H1 (cell line): Measurements from ENCODE around the gene GSG1L. TPM values are rescaled to one million over a fixed set of nuclear protein-coding genes. Genes with fewer than 3 reads are reported as not detected.

ENCODE experiments used
- CTCF ChIA-PET: fragments of 300-600 bp; sonication (Branson Sonifier 250); formaldehyde crosslinking; loops from one replicate; lab custom pipeline; 2021; ENCODE audit not compliant: partially characterized antibody; lab: Charles Lee
- POLR2A ChIA-PET: fragments of 300-600 bp; sonication (Branson Sonifier 250); formaldehyde crosslinking; loops from one replicate; lab custom pipeline; 2021; ENCODE audit warnings: inconsistent platforms; ENCODE audit not compliant: partially characterized antibody; lab: Charles Lee
- DNase-seq, 2 experiments: peaks; one replicate each; pipeline versions ENCODE4 v3.0.0 to v3.0.0-alpha.2; 2010 to 2022; ENCODE audit warnings: low spot score in 2 of 2, low read depth in 1 of 2, mixed read lengths in 1 of 2
- FAIRE-seq: peaks from 2 replicates; lab custom pipeline; 2011; peaks lifted over from hg19 to GRCh38; lab: Jason Lieb, UNC
- H2AFZ ChIP-seq: 2 replicates; pipeline ENCODE4 v1.8.1; 2012; ENCODE audit warnings: low read length, inconsistent platforms
- H2AK5ac ChIP-seq: 2 replicates; pipeline ENCODE4 v1.6.1; 2013; ENCODE audit warnings: low read depth, low read length
- H2BK120ac ChIP-seq: replicated peaks from 2 replicates; pipeline ENCODE3; 2013; ENCODE audit warnings: low read depth, low read length, inconsistent platforms
- H2BK12ac ChIP-seq: 2 replicates; pipeline ENCODE4 v1.6.1; 2013; ENCODE audit warnings: low read depth, low read length
- H2BK15ac ChIP-seq: 2 replicates; pipeline ENCODE4 v1.6.1; 2013; ENCODE audit warnings: low read length
- H2BK20ac ChIP-seq: 2 replicates; pipeline ENCODE4 v1.6.1; 2013; ENCODE audit warnings: low read length
- H2BK5ac ChIP-seq: 2 replicates; pipeline ENCODE4 v1.6.1; 2013; ENCODE audit warnings: low read depth, low read length
- H3K14ac ChIP-seq: 2 replicates; pipeline ENCODE4 v1.6.1; 2013; ENCODE audit warnings: inconsistent platforms; ENCODE audit not compliant: insufficient read length
- H3K18ac ChIP-seq: 2 replicates; pipeline ENCODE4 v1.6.1; 2013; ENCODE audit warnings: low read length; ENCODE audit errors: extremely low read depth
- H3K23ac ChIP-seq: 2 replicates; pipeline ENCODE4 v1.6.1; 2013; ENCODE audit warnings: inconsistent platforms; ENCODE audit not compliant: insufficient read length
- H3K23me2 ChIP-seq: 2 replicates; pipeline ENCODE4 v1.6.1; 2013; ENCODE audit warnings: low read depth, low read length
- H3K27ac ChIP-seq: 2 replicates; pipeline ENCODE4 v1.6.1; 2011; ENCODE audit warnings: low read depth, low read length, inconsistent platforms
- H3K27me3 ChIP-seq, 4 experiments: replicated peaks in 1 of 4; 1 replicate in 1 of 4; 2 replicates in 3 of 4; pipeline versions ENCODE4 v1.6.1 to v1.8.1; 2011 to 2013; ENCODE audit warnings: low read length in 3 of 4, mild to moderate bottlenecking in 3 of 4, inconsistent platforms in 2 of 4, mixed read lengths in 2 of 4, moderate library complexity in 1 of 4; ENCODE audit not compliant: control insufficient read depth in 3 of 4, insufficient read depth in 3 of 4; ENCODE audit errors: extremely low read depth in 1 of 4
- H3K36me3 ChIP-seq, 4 experiments: 2 replicates each; pipeline versions ENCODE4 v1.6.1 to v1.8.1; 2011 to 2013; ENCODE audit warnings: mild to moderate bottlenecking in 4 of 4, low read length in 3 of 4, moderate library complexity in 2 of 4, control low read depth in 1 of 4, inconsistent platforms in 1 of 4; ENCODE audit not compliant: insufficient read depth in 4 of 4, control insufficient read depth in 2 of 4
- H3K4ac ChIP-seq: replicated peaks from 2 replicates; pipeline ENCODE3; 2013; ENCODE audit warnings: low read length, low read depth, mixed read lengths, inconsistent platforms; ENCODE audit not compliant: insufficient read length
- H3K4me1 ChIP-seq, 4 experiments: replicated peaks in 1 of 4; 1 replicate in 1 of 4; 2 replicates in 3 of 4; pipeline versions ENCODE4 v1.6.1 to v1.8.1; 2011 to 2013; ENCODE audit warnings: low read length in 3 of 4, inconsistent platforms in 2 of 4, mixed read lengths in 1 of 4; ENCODE audit not compliant: insufficient read depth in 4 of 4, control insufficient read depth in 3 of 4
- H3K4me2 ChIP-seq, 2 experiments: 2 replicates each; pipeline versions ENCODE4 v1.6.1 to v1.8.1; 2011 to 2013; ENCODE audit warnings: low read depth in 2 of 2, low read length in 2 of 2, control low read depth in 1 of 2, inconsistent platforms in 1 of 2, mild to moderate bottlenecking in 1 of 2; ENCODE audit not compliant: insufficient read depth in 1 of 2
- H3K4me3 ChIP-seq, 4 experiments: fragments of 200-600, 300-600 bp in 1 of 4; sonication (generic), shearing (Covaris generic), sonication (Bioruptor Twin) in 1 of 4; 2 replicates each; pipeline versions ENCODE4 v1.5.1 to v1.8.1; 2011 to 2016; ENCODE audit warnings: low read length in 4 of 4, low read depth in 3 of 4, control low read depth in 2 of 4, inconsistent platforms in 2 of 4, mild to moderate bottlenecking in 2 of 4, mixed read lengths in 1 of 4, moderate library complexity in 1 of 4; ENCODE audit not compliant: insufficient read depth in 2 of 4; ENCODE audit errors: extremely low read depth in 1 of 4
- H3K56ac ChIP-seq: replicated peaks from 2 replicates; pipeline ENCODE3; 2013; ENCODE audit warnings: low read depth, mild to moderate bottlenecking, mixed read lengths, low read length, inconsistent platforms; ENCODE audit not compliant: insufficient read length
- H3K79me1 ChIP-seq: 2 replicates; pipeline ENCODE4 v1.6.1; 2013; ENCODE audit warnings: low read depth, low read length, control low read depth
- H3K79me2 ChIP-seq, 2 experiments: 2 replicates each; pipeline versions ENCODE4 v1.6.1 to v1.8.1; 2012 to 2013; ENCODE audit warnings: low read length in 2 of 2, mild to moderate bottlenecking in 2 of 2, inconsistent platforms in 1 of 2; ENCODE audit not compliant: insufficient read depth in 2 of 2, control insufficient read depth in 1 of 2
- H3K9ac ChIP-seq, 4 experiments: replicated peaks in 1 of 4; 1 replicate in 1 of 4; 2 replicates in 3 of 4; pipeline versions ENCODE4 v1.6.1 to v1.8.1; 2011 to 2013; ENCODE audit warnings: low read depth in 3 of 4, low read length in 3 of 4, control low read depth in 2 of 4, mild to moderate bottlenecking in 2 of 4, moderate library complexity in 2 of 4, inconsistent platforms in 1 of 4; ENCODE audit errors: extremely low read depth in 1 of 4
- H3K9me3 ChIP-seq, 2 experiments: 2 replicates each; pipeline versions ENCODE4 v1.6.1 to v1.8.1; 2012 to 2013; ENCODE audit warnings: mild to moderate bottlenecking in 2 of 2, moderate library complexity in 2 of 2, control low read depth in 1 of 2, inconsistent platforms in 1 of 2, low read depth in 1 of 2, low read length in 1 of 2, mixed read lengths in 1 of 2; ENCODE audit not compliant: insufficient read depth in 2 of 2
- H4K20me1 ChIP-seq, 2 experiments: replicated peaks in 1 of 2; 2 replicates each; pipeline versions ENCODE3 to v1.8.1; 2011 to 2013; ENCODE audit warnings: inconsistent platforms in 2 of 2, low read length in 2 of 2, mild to moderate bottlenecking in 1 of 2; ENCODE audit not compliant: insufficient read depth in 2 of 2, control insufficient read depth in 1 of 2
- H4K5ac ChIP-seq: 2 replicates; pipeline ENCODE4 v1.6.1; 2013; ENCODE audit warnings: low read length, low read depth, mixed read lengths, inconsistent platforms; ENCODE audit not compliant: insufficient read length
- H4K8ac ChIP-seq: 2 replicates; pipeline ENCODE4 v1.8.0; 2013; ENCODE audit warnings: mild to moderate bottlenecking, moderate library complexity, low read length, inconsistent platforms; ENCODE audit not compliant: insufficient read depth; ENCODE audit errors: extremely low read depth
- H4K91ac ChIP-seq: replicated peaks from 2 replicates; pipeline ENCODE3; 2013; ENCODE audit warnings: low read length, mixed read lengths, inconsistent platforms; ENCODE audit not compliant: insufficient read length
- KDM5A ChIP-seq: fragments of 200-600 bp; IDR thresholded peaks from 2 replicates; pipeline ENCODE4 v1.7.1; 2012; ENCODE audit warnings: mild to moderate bottlenecking, low read length, inconsistent platforms, mixed read lengths
- SIN3A ChIP-seq, 2 experiments: IDR thresholded peaks in 1 of 2; conservative IDR thresholded peaks in 1 of 2; 2 replicates each; pipeline ENCODE4 v1.6.1; 2011 to 2012; ENCODE audit warnings: low read length in 2 of 2, improper control_type of control experiment in 1 of 2, low read depth in 1 of 2, mild to moderate bottlenecking in 1 of 2
- SUZ12 ChIP-seq: fragments of 200-600 bp; sonication (generic); IDR thresholded peaks from 2 replicates; pipeline ENCODE4 v1.6.1; 2012; ENCODE audit warnings: mild to moderate bottlenecking, inconsistent platforms, low read length, moderate library complexity, mixed read lengths
- TBP ChIP-seq: IDR thresholded peaks from 2 replicates; pipeline ENCODE4 v1.6.1; 2011; ENCODE audit warnings: low read depth, low read length, improper control_type of control experiment
- WGBS, 2 experiments: shearing (Covaris generic) in 1 of 2; methylation state at CpG; one replicate each; pipeline versions ENCODE4 v1.1.6 to v1.1.7; 2013 to 2015; ENCODE audit warnings: low lambda C conversion rate in 2 of 2, mixed read lengths in 2 of 2, inconsistent platforms in 1 of 2, low coverage in 1 of 2, missing lambda C conversion rate in 1 of 2; ENCODE audit not compliant: insufficient replicate concordance in 2 of 2, insufficient coverage in 1 of 2, insufficient read length in 1 of 2; ENCODE audit errors: extremely low coverage in 1 of 2, missing lambda C conversion rate in 1 of 2; 5-methylcytosine and 5-hydroxymethylcytosine counted together
- polyA plus RNA-seq, 7 experiments: library from polyadenylated mRNA; depleted of rRNA in 3 of 7; stranded (reverse) in 5 of 7; unstranded in 2 of 7; fragments of >200 nt in 5 of 7; fragments of 200-250 nt in 2 of 7; gene quantifications; 1 replicate in 5 of 7; 2 replicates in 1 of 7; 4 replicates in 1 of 7; pipeline versions ENCODE4 v1.2.1 to v1.2.3, GENCODE V29; 2011 to 2013; ENCODE audit warnings: missing spikeins in 2 of 7, mixed read lengths in 2 of 7
- total RNA-seq: library from RNA; stranded (reverse); fragmentation: NEBNext Ultra II Directional; extraction: Animal tissue kit (Norgen Biotek cat#: 25700); gene quantifications from 2 replicates; pipeline ENCODE4 v1.2.1, GENCODE V29; 2021

Gene GSG1L
- total and polyA plus RNA-seq, 2 of the 8 experiments (the other 6 are each of a cell fraction or from before 2014, with no cell fraction given) = 0.71 to 1.1 TPM

DNA sequence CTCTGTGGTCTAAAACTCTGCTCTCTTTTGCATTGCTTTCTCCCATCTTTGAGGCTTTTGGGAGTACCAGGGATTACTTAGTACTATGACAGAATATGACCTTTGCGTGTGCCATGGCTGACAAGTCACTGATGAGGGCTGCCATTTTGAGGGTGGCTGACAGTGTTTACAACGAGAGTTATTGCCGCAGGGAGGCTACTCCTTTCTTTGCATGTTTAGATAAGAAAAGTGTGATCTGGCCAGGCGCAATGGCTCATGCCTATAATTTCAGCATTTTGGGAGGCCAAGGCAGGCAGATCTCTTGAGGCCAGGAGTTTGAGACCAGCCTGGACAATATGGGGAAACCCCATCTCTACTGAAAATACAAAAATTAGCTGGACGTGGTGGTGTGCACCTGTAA lies 77.5 kb downstream of the GSG1L start:
- no peak overlapping the region for H3K14ac ChIP-seq

More for the DNA sequence above, 77.5 kb downstream of the GSG1L start:
- no peak for DNase-seq
- H3K18ac ChIP-seq = no peak overlapping the region
- H4K91ac ChIP-seq = no peak overlapping the region
- H3K9ac ChIP-seq = no peak overlapping the region
- H3K27ac ChIP-seq = no peak overlapping the region
- H2AK5ac ChIP-seq = no peak overlapping the region
- no peak overlapping the region for H4K8ac ChIP-seq
- TF ChIP-seq KDM5A (no peak), SIN3A (conservative IDR thresholded peaks at IDR 0.05 in 1 of 2, IDR thresholded peaks at IDR 0.05 in 1 of 2; ENCODE audit: low read depth in 1 of 2, low read length in 2 of 2) (no peak), TBP (no peak), SUZ12 (no peak)
- H3K79me2 ChIP-seq = no peaks in the 10 kb centered on the region
- H3K4me2 ChIP-seq = no peak overlapping the region
- H3K23ac ChIP-seq = no peak overlapping the region
- ChIA-PET CTCF (interaction anchor here (1.9 to 3.7 kb wide), 2 partner anchors 12 to 105 kb away, joined by 7 to 19 read pairs; no protein-coding TSS in a partner anchor), POLR2A (no interaction called here)
- H3K4me1 ChIP-seq = no peaks in the 10 kb centered on the region
- 89% methylated on average over 4 of the region's 5 CpGs; no CpG with 5 or more reads in 1 of the 2 experiments for WGBS, 2 experiments
- H3K56ac ChIP-seq = no peak overlapping the region
- no peak overlapping the region for H2AFZ ChIP-seq
- no peak overlapping the region for H3K4ac ChIP-seq
- no peaks in the 10 kb centered on the region for H3K9me3 ChIP-seq
- no peaks in the 10 kb centered on the region for H3K23me2 ChIP-seq
- no peak for FAIRE-seq
- H3K36me3 ChIP-seq = no peaks in the 10 kb centered on the region
- no peak overlapping the region for H2BK15ac ChIP-seq
- H2BK20ac ChIP-seq = no peak overlapping the region
- no peaks in the 10 kb centered on the region for H3K27me3 ChIP-seq
- H2BK5ac ChIP-seq = no peak overlapping the region
- H3K4me3 ChIP-seq = no peak overlapping the region
- no peak overlapping the region for H2BK120ac ChIP-seq
- H3K79me1 ChIP-seq = no peaks in the 10 kb centered on the region
- H4K5ac ChIP-seq = no peak overlapping the region
- no peaks in the 10 kb centered on the region for H4K20me1 ChIP-seq
- H2BK12ac ChIP-seq = no peak overlapping the region
